Neural progenitor cell (in vitro differentiated cells): ENCODE data around the gene TNFSF18. TPM values are rescaled to one million over a fixed set of nuclear protein-coding genes. Genes with fewer than 3 reads are reported as not detected.

Source experiments
- DNase-seq: peaks from one replicate; pipeline ENCODE4 v3.0.0-alpha.2; 2016; ENCODE audit warnings: low spot score
- H2AFZ ChIP-seq: fragments of 200-600 bp; sonication (generic); replicated peaks from 2 replicates; pipeline ENCODE4 v1.6.1; 2016; ENCODE audit warnings: antibody characterized with exemption
- H3F3A ChIP-seq: fragments of 200-600 bp; sonication (generic); 2 replicates; pipeline ENCODE4 v1.6.1; 2016; ENCODE audit warnings: antibody characterized with exemption, low read depth
- H3K27ac ChIP-seq: fragments of 200-600 bp; sonication (generic); 2 replicates; pipeline ENCODE4 v1.5.1; 2016; ENCODE audit warnings: mild to moderate bottlenecking
- H3K27me3 ChIP-seq: fragments of 200-600 bp; sonication (generic); 2 replicates; pipeline ENCODE4 v1.6.1; 2016; ENCODE audit warnings: mild to moderate bottlenecking, moderate library complexity
- H3K36me3 ChIP-seq: fragments of 200-600 bp; sonication (generic); 2 replicates; pipeline ENCODE4 v1.5.1; 2016
- H3K4me1 ChIP-seq: fragments of 200-600 bp; sonication (generic); 2 replicates; pipeline ENCODE4 v1.6.1; 2016; ENCODE audit warnings: mixed run types
- H3K4me2 ChIP-seq: fragments of 200-600 bp; sonication (generic); 2 replicates; pipeline ENCODE4 v1.6.1; 2016
- H3K4me3 ChIP-seq: fragments of 200-600 bp; sonication (generic); 2 replicates; pipeline ENCODE4 v1.5.1; 2016
- H3K79me2 ChIP-seq: fragments of 200-600 bp; sonication (generic); 2 replicates; pipeline ENCODE4 v1.6.1; 2016; ENCODE audit warnings: low read depth
- H3K9ac ChIP-seq: fragments of 200-600 bp; sonication (generic); 2 replicates; pipeline ENCODE4 v1.6.1; 2016
- H3K9me3 ChIP-seq: fragments of 200-600 bp; sonication (generic); 2 replicates; pipeline ENCODE4 v1.5.1; 2016; ENCODE audit warnings: low read depth
- H4K20me1 ChIP-seq: fragments of 200-600 bp; sonication (generic); 2 replicates; pipeline ENCODE4 v1.6.1; 2016; ENCODE audit warnings: low read depth
- H3K27ac Mint-ChIP-seq: 3 replicates; pipeline ENCODE4 v1.8.0; 2021; ENCODE audit warnings: mixed read lengths
- H3K27me3 Mint-ChIP-seq: 2 replicates; pipeline ENCODE4 v1.8.0; 2022; ENCODE audit warnings: low read depth, mild to moderate bottlenecking, inconsistent platforms, moderate library complexity, mixed read lengths; ENCODE audit not compliant: insufficient read depth
- H3K36me3 Mint-ChIP-seq: 3 replicates; pipeline ENCODE4 v1.8.0; 2021; ENCODE audit warnings: mixed read lengths
- H3K4me1 Mint-ChIP-seq: 3 replicates; pipeline ENCODE4 v1.8.0; 2021; ENCODE audit warnings: mixed read lengths
- H3K4me3 Mint-ChIP-seq: 3 replicates; pipeline ENCODE4 v1.8.0; 2021; ENCODE audit warnings: mild to moderate bottlenecking, moderate library complexity, mixed read lengths
- H3K9me3 Mint-ChIP-seq: 3 replicates; pipeline ENCODE4 v1.8.0; 2020; ENCODE audit warnings: mixed read lengths
- EZH2 ChIP-seq: fragments of 200-600 bp; sonication (generic); IDR thresholded peaks from 2 replicates; pipeline ENCODE4 v1.6.1; 2017; ENCODE audit warnings: antibody characterized with exemption, mild to moderate bottlenecking, moderate library complexity
- EZH2phosphoT487 ChIP-seq: fragments of 200-600 bp; sonication (generic); IDR thresholded peaks from 2 replicates; pipeline ENCODE4 v1.6.1; 2017; ENCODE audit warnings: antibody characterized with exemption
- total RNA-seq: library from RNA; depleted of rRNA; stranded (reverse); fragments of >200 nt; gene quantifications from 2 replicates; pipeline ENCODE4 v1.2.3, GENCODE V29; 2015; ENCODE audit warnings: low replicate concordance
- TF ChIP-seq, protein P1 (sequence below): fragments of 200-600 bp; sonication (generic); IDR thresholded peaks from 2 replicates; pipeline ENCODE4 v1.5.1; 2017; ENCODE audit warnings: antibody characterized with exemption, mild to moderate bottlenecking

Gene TNFSF18
- total RNA-seq, 1 donor from 2014 or later: not detected

GRCh38 chr1:173005196-173005864 lies 45.4 kb downstream of the TNFSF18 start:
- Mint-ChIP-seq H3K4me1 (no peaks in the 10 kb centered on the region), H3K27me3 (no peaks in the 10 kb centered on the region), H3K4me3 (no peak overlapping the region), H3K27ac (no peak overlapping the region), H3K9me3 (no peaks in the 10 kb centered on the region), H3K36me3 (no peaks in the 10 kb centered on the region)
- Histone ChIP-seq H3K4me1 (no peaks in the 10 kb centered on the region), H4K20me1 (no peaks in the 10 kb centered on the region), H3K9me3 (peaks cover 5% of the 10 kb centered on the region), H3F3A (no peaks in the 10 kb centered on the region), H3K27ac (no peak overlapping the region), H3K27me3 (no peaks in the 10 kb centered on the region), H2AFZ (no peak overlapping the region), H3K4me2 (no peak overlapping the region), H3K9ac (no peak overlapping the region), H3K36me3 (no peaks in the 10 kb centered on the region), H3K4me3 (no peak overlapping the region), H3K79me2 (no peaks in the 10 kb centered on the region)
- no peak for TF ChIP-seq EZH2phosphoT487
- DNase-seq: no peak

- no peak overlapping the region for H3K4me3 ChIP-seq
- no peaks in the 10 kb centered on the region for H3K4me1 Mint-ChIP-seq
- no peak overlapping the region for H3K9ac ChIP-seq
- H3K4me1 ChIP-seq: peaks cover 6% of the 10 kb centered on the region
- peaks cover 2% of the 10 kb centered on the region for H3K27me3 Mint-ChIP-seq
- H3K27ac ChIP-seq: no peak overlapping the region
- H3K9me3 ChIP-seq: peaks cover 14% of the 10 kb centered on the region
- no peak for DNase-seq
- no peaks in the 10 kb centered on the region for H3K79me2 ChIP-seq
- H3F3A ChIP-seq: peaks cover 7% of the 10 kb centered on the region
- TF ChIP-seq EZH2: no peak
- TF ChIP-seq EZH2phosphoT487: no peak
- TF ChIP-seq, protein P1, sequence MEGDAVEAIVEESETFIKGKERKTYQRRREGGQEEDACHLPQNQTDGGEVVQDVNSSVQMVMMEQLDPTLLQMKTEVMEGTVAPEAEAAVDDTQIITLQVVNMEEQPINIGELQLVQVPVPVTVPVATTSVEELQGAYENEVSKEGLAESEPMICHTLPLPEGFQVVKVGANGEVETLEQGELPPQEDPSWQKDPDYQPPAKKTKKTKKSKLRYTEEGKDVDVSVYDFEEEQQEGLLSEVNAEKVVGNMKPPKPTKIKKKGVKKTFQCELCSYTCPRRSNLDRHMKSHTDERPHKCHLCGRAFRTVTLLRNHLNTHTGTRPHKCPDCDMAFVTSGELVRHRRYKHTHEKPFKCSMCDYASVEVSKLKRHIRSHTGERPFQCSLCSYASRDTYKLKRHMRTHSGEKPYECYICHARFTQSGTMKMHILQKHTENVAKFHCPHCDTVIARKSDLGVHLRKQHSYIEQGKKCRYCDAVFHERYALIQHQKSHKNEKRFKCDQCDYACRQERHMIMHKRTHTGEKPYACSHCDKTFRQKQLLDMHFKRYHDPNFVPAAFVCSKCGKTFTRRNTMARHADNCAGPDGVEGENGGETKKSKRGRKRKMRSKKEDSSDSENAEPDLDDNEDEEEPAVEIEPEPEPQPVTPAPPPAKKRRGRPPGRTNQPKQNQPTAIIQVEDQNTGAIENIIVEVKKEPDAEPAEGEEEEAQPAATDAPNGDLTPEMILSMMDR: no peak
- no peaks in the 10 kb centered on the region for H3K27me3 ChIP-seq
- no peaks in the 10 kb centered on the region for H4K20me1 ChIP-seq
- H3K36me3 Mint-ChIP-seq: no peaks in the 10 kb centered on the region
- no peaks in the 10 kb centered on the region for H3K36me3 ChIP-seq
- no peak overlapping the region for H2AFZ ChIP-seq
- peaks cover 3% of the 10 kb centered on the region for H3K9me3 Mint-ChIP-seq
- no peak overlapping the region for H3K4me3 Mint-ChIP-seq
- H3K27ac Mint-ChIP-seq: no peak overlapping the region
- H3K4me2 ChIP-seq: no peak overlapping the region
These were observed 47.6 kb downstream of the TNFSF18 start for GRCh38 chr1:173002891-173003838.

DNA sequence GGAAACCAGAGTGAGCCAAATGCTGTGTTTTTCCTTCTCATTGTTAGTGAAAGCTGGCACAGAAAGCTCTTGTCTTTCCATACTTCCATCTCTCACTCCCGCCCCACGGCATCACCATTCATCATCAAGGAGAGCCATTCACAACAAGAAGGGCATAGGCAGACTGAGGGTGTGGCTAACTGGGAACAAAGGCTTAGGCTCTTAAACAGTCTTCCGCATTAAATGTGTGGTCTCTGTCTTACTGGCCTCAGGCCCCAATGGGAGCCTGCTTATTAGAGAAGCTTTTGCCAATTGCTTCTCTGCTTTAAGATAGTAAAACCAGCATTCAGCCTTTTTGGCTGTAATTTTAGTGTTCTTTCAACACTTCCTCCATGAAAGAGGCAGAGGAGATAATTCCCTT lies 51.4 kb downstream of the TNFSF18 start:
- H3K36me3 ChIP-seq: no peaks in the 10 kb centered on the region
- H3K9me3 ChIP-seq: peaks cover 14% of the 10 kb centered on the region
- H3K27me3 ChIP-seq: no peaks in the 10 kb centered on the region
- H3F3A ChIP-seq: peaks cover 7% of the 10 kb centered on the region
- H4K20me1 ChIP-seq: no peaks in the 10 kb centered on the region
- peaks cover 2% of the 10 kb centered on the region for H3K27me3 Mint-ChIP-seq
- TF ChIP-seq EZH2 (no peak), EZH2phosphoT487 (no peak)
- TF ChIP-seq, protein P1: no peak
- no peak overlapping the region for H3K27ac Mint-ChIP-seq
- no peaks in the 10 kb centered on the region for H3K4me1 Mint-ChIP-seq
- no peak overlapping the region for H3K27ac ChIP-seq
- H3K9me3 Mint-ChIP-seq: peaks cover 5% of the 10 kb centered on the region
- no peaks in the 10 kb centered on the region for H3K36me3 Mint-ChIP-seq
- no peak overlapping the region for H3K4me3 Mint-ChIP-seq
- no peak overlapping the region for H3K4me2 ChIP-seq
- no peak overlapping the region for H3K4me3 ChIP-seq
- no peak overlapping the region for H3K9ac ChIP-seq
- peaks cover 6% of the 10 kb centered on the region for H3K4me1 ChIP-seq
- no peaks in the 10 kb centered on the region for H3K79me2 ChIP-seq
- peak overlapping the region; percentile 54 for H2AFZ ChIP-seq
- DNase-seq: peak; percentile 11
